ENCODE data around the gene ITGAD.

The ITGAD gene

DNA sequence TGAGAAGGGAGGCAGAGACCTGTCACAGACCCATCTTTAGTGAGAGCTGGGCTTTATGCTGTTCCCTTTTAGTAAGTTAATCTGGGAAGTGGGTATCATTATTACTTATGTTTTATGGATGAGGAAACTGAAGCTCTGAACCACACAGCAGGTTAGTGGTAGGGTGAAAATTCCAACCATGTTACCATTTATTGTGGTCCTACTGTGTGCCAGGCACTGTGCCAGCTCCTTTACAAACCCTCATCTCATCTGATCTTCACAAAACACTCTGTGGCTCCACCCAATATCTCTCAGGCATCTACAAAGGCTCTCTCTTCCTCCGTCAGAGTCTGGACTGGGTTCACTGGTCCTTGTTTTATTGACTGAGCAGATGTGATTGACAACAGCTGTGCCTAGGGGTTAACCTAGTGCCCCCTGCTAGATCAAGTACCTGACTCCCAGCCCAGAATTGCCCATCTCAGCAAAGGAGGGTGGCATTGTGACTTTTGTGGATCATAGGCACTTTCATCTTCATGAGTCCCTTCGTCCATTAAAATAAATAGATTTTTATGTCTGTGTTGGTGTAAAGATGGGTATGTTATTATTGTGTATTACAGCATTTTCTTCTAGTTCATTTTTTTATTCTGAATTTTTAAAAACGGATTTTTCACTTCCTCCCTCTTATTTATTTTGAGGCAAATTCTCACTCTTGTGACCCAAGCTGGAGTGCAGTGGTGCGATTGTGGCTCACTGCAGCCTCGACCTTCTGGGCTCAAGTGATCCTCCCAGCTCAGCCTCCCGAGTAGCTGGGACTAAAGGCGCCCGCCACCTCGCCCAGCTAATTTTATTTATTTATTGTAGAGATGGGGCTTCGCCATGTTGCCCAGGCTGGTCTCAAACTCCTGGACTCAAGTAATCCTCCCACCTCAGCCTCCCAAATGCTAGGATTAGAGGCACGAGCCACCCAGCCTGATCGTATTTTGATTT is 81.9 kb downstream of the ITGAD start:
- no peak for DNase-seq (ENCODE audit: low read depth in 2 of 2)

DNA sequence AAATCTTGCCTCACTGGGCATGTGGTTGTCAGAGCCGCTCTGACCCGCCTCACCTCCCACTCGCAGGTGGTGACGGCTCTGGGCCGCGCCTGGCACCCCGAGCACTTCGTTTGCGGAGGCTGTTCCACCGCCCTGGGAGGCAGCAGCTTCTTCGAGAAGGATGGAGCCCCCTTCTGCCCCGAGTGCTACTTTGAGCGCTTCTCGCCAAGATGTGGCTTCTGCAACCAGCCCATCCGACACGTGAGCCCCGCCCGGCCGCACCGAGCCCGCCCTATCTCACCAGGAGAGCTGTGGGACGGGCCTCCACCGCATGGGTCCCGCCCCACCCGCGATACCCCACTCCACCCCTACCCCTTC is 82.8 kb downstream of the ITGAD start:
- DNase-seq (ENCODE audit: low read depth in 2 of 2): no peak
